GM19035 (cell line): ENCODE measurements around the gene BPI.
"Not testable (repeated sequence)": the region's sequence is repeated elsewhere in the genome, so short reads cannot be mapped to it uniquely, and the experiment has no call there.

Source experiments
- ATAC-seq: cut with Tn5 transposase; IDR thresholded peaks from one replicate; pipeline ENCODE4 v1.9.1; 2021; ENCODE audit not compliant: unreplicated experiment

BPI gene

GRCh38 chr20:38357653-38358207, 53.8 kb downstream of the BPI start:
- ATAC-seq: no peak

- ATAC-seq: no peak
Measured at GRCh38 chr20:38358556-38358955, 54.6 kb downstream of the BPI start.

GRCh38 chr20:38363004-38363747, 59.2 kb downstream of the BPI start:
- no peak for ATAC-seq

- ATAC-seq: no peak
Measured at GRCh38 chr20:38369389-38369788, 65.4 kb downstream of the BPI start.

GRCh38 chr20:38372806-38373205, 68.8 kb downstream of the BPI start:
- no peak for ATAC-seq

- no peak for ATAC-seq
Measured at GRCh38 chr20:38373231-38373867, 69.4 kb downstream of the BPI start.

- no peak for ATAC-seq
Measured at GRCh38 chr20:38373898-38374297, 69.9 kb downstream of the BPI start.

- no peak for ATAC-seq
Measured at GRCh38 chr20:38377039-38377685, 73.2 kb downstream of the BPI start.

GRCh38 chr20:38377838-38378237, 73.9 kb downstream of the BPI start:
- ATAC-seq: not testable (repeated sequence)

- no peak for ATAC-seq
Measured at GRCh38 chr20:38383147-38383546, 79.2 kb downstream of the BPI start.

GRCh38 chr20:38386004-38386403, 82.0 kb downstream of the BPI start:
- no peak for ATAC-seq

- no peak for ATAC-seq
Measured at GRCh38 chr20:38386851-38387250, 82.9 kb downstream of the BPI start.
